Mesodermal cell (in vitro differentiated cells): ENCODE measurements around the gene MIDN.

Source experiments
- H3K27ac ChIP-seq: 2 replicates; pipeline ENCODE4 v1.7.0; 2013; ENCODE audit warnings: mild to moderate bottlenecking, low read depth, low read length, moderate library complexity; ENCODE audit not compliant: severe bottlenecking
- H3K36me3 ChIP-seq: 2 replicates; pipeline ENCODE4 v1.7.1; 2013; ENCODE audit warnings: mild to moderate bottlenecking, low read length, moderate library complexity; ENCODE audit not compliant: control insufficient read depth, insufficient read depth
- H3K4me1 ChIP-seq: one replicate; pipeline ENCODE4 v1.7.1; 2013; ENCODE audit warnings: mild to moderate bottlenecking, low read length; ENCODE audit not compliant: insufficient read depth, control insufficient read depth, poor library complexity, severe bottlenecking
- H3K4me3 ChIP-seq: 2 replicates; pipeline ENCODE4 v1.7.0; 2013; ENCODE audit warnings: low read length, control low read depth, mild to moderate bottlenecking; ENCODE audit not compliant: insufficient read depth, poor library complexity, severe bottlenecking; ENCODE audit errors: extremely low read depth
- H3K9me3 ChIP-seq: 2 replicates; pipeline ENCODE4 v1.7.1; 2013; ENCODE audit warnings: mild to moderate bottlenecking, low read length, moderate library complexity; ENCODE audit not compliant: control insufficient read depth
- WGBS, 2 experiments: methylation state at CpG; one replicate each; pipeline ENCODE4 v1.1.5; 2013; ENCODE audit warnings: missing lambda C conversion rate in 2 of 2; ENCODE audit not compliant: insufficient coverage in 2 of 2; 5-methylcytosine and 5-hydroxymethylcytosine counted together

The MIDN gene

DNA sequence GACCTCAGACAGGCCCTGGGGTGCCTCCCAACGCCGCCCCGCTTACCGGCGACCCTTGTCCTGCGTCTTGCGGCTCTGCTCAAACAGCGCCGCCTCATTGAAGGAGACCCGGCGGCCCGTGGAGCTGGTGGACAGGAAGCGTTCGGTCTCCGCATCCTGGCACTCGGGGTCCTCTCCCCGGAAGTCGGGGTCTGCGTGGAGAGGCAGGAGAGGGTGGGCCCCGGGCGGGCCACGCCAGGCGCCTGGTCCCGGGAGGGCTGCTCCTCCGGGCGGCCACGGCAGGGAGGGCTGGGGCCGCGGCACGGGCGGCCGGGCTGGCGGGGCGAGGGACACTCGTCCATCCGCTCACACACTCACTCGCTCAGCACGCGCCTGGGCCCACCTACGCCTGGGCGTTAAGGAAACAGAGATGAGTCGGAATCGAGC, 13.4 kb upstream of the MIDN start:
- WGBS, 2 experiments: 93 to 95% methylated on average over 34 to 43 of the region's 43 CpGs
- H3K9me3 ChIP-seq: no peaks in the 10 kb centered on the region
- no peak overlapping the region for H3K4me3 ChIP-seq
- peaks cover 35% of the 10 kb centered on the region for H3K36me3 ChIP-seq
- H3K27ac ChIP-seq: no peak overlapping the region
- peaks cover 17% of the 10 kb centered on the region for H3K4me1 ChIP-seq

DNA sequence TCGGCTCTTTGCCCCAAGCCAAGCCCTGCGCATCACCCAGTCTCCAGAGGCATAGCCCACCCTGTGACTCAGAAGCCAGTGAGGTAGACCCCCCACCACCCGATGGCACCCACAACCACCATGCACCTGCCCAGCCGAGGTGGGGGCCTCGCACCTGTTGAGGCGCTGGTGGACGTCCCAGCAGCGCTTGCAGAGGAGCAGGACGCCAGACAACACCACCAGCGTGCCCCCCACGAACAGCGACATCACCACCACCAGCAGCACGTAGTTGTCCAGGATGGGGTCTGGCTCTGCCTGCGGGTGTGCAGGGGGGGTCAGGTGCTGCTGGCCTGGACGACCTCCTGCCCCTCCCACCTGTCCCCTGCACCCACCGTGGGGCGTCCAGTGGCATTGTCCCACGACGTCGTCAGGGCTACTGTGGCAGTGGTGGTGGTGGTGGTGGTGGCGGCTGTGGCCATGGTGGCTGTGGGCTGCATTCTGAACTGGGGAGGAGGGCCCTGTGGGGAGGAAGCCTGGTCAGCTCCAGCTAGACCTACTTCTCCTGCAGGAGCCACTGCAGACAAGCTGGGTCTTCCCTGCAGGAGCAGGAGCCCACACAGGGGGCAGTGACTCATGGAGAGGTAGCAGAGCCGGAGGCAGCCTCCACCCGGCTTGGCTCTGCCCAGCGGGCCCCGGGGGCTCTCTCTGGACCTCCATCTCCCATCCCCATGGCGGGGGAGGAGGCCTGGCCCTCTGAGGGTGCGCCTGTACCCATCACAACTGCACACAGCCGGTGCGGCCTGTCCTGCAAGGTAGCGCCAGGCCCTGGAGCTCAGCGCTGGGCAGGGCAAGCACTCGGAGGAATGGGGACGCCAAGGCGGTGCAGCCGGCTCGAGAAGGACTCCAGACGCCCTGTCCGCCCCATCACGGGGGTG, 12.5 kb upstream of the MIDN start:
- H3K9me3 ChIP-seq: no peaks in the 10 kb centered on the region
- 81 to 91% methylated on average over 22 to 27 of the region's 39 CpGs for WGBS, 2 experiments
- no peak overlapping the region for H3K27ac ChIP-seq
- peaks cover 17% of the 10 kb centered on the region for H3K4me1 ChIP-seq
- H3K36me3 ChIP-seq: peaks cover 31% of the 10 kb centered on the region
- H3K4me3 ChIP-seq: peak overlapping the region; percentile 72

DNA sequence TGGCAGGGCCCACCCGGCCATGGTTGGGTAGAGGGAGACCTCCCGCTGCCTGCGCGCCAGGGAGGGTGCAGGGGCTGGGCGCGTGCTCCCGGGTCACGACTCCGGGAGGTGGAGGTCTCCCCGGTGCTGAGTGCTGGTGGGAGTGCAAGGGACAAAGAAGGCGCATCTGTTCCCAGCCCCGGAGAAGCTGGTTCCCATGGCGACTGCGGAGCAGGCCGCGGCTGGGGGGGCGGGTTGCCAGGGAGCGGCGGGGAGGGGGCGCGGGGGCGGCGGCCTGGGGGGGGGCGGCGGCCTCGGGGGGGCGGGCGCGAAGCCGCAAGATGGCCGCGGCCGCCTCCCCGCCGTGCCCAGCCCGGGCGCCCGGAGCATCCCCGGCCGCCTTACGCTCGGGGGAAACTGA, 11.8 kb upstream of the MIDN start:
- Histone ChIP-seq H3K27ac (no peak overlapping the region), H3K4me3 (peak overlapping the region; percentile 72), H3K9me3 (no peaks in the 10 kb centered on the region), H3K4me1 (peaks cover 17% of the 10 kb centered on the region), H3K36me3 (peaks cover 29% of the 10 kb centered on the region)
- WGBS, 2 experiments: 4 to 15% methylated on average over 13 to 26 of the region's 42 CpGs

DNA sequence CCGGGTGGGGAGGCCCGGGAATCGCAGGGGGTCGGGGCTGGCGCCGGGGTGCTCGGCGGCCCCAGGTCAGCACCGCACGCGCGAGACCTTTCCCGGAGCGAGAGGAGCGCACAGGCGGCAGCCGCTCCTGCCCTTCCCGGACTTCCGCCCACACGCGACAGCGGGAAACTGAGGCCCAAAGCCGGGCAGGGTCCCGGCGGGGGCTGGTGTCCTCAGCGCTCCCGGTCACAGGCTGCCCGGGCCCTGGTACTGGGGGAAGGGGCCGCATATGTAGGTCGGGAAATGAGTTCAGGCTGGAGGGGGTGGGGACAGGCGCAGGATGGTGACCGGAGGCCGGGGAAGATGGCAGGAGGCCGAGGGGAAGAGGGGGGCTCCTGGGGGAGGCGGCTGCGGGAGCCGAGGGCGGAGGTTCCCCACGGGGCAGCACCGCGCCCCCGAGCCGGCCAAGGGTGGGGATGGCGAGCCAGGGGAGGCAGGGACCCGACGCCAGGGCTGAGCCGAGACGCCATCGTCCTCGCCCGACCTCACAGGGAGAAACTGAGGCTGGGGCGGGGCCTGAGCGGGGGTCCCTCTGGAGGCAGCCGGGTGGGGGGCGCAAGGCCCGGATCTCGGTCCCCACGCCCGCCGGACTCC, 11.2 kb upstream of the MIDN start:
- Histone ChIP-seq H3K36me3 (peaks cover 24% of the 10 kb centered on the region), H3K9me3 (no peaks in the 10 kb centered on the region), H3K27ac (no peak overlapping the region), H3K4me3 (peak overlapping the region; percentile 72), H3K4me1 (peaks cover 14% of the 10 kb centered on the region)
- WGBS, 2 experiments: 0 to 1% methylated on average over 52 to 56 of the region's 60 CpGs

DNA sequence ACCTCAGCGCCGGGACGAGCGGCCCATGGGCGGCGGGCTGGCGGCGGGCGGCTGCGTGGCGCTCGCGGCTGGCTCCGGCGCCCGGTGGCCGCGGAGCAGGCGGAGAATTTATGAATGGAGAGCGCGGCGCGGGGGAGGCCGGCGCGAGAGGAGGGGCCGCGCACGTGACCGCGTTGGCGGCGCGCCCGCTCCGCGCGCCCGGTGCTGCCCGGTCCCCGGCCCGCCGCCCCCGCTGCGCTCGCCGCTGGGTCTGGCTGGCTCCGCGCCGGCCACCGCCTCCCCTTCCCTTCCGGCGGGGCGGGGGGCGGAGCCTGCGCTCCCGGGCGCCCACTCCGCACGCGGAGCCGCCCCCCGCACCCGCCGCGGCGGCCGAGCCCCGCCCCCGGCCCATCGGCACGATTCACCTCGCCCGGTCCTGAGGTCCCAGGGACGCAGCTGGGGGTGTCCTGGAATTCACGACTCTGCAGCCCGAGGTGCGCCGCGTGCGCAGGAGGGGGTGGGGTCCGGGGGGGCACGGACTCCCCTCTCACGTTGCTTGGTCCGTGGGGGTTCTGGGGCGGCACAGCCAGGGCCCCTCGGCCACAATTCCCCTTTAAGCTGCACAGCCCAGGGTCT, 10.5 kb upstream of the MIDN start, which contains the start of gene CBARP:
CBARP (minus strand) TSS at position 252 of the 615 bp plus-strand sequence. CDS start 1,905 bp downstream, outside the sequence.
- H3K4me3 ChIP-seq: peak within 1 kb of the TSS; percentile 72
- H3K27ac ChIP-seq: no peak within 1 kb of the TSS
- WGBS, 2 experiments: 1% methylated on average over 62 to 77 of the region's 87 CpGs
- peaks cover 22% of the 10 kb centered on the region for H3K36me3 ChIP-seq
- H3K4me1 ChIP-seq: peaks cover 12% of the 10 kb centered on the region
- no peaks in the 10 kb centered on the region for H3K9me3 ChIP-seq

DNA sequence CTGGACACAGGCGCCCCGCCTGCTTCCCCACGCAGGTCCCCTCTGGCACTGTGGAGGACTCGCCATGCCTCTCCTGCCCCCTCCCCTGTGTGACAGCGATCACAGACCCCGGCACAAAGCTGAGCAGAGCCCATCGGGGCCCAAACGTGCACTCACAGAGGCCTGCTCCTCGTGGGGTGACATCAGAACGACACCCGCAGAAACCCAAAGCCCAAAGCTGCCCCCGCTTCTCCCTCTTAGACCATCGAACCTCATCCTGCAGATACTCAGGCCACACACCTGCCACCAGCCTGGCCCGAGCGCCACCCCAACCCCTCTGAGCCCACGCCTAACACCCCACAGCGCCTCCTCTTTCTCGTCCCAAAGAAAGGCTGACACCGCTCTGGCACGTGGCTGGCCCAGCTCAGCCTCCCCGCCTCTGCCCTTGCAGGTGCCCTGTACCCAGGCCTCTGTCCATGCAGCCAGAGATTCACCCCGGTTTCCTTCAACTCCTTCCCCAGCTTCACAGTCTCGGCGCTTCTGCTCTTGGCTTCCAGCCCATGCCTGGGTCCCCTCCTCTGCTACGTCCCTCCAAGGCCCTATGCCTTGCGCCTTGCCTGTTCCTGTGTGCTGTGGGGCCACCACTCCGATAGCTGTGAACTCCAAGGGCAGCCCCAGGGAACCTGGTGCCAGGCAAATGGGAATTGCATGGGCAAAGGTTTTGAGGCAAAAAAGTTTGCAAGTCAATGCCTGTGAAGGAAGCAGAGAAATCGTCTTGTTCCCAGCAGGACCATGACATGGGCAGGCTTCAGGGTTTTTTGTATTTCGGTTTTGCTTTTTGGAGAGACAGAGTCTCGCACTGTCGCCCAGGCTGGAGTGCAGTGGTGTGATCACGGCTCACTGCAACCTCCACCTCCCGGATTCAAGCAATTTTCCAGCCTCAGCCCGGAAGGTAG, 9.7 kb upstream of the MIDN start:
- H3K9me3 ChIP-seq: no peaks in the 10 kb centered on the region
- H3K27ac ChIP-seq: no peak overlapping the region
- peak overlapping the region; percentile 33 for H3K4me3 ChIP-seq
- H3K4me1 ChIP-seq: peaks cover 12% of the 10 kb centered on the region
- WGBS, 2 experiments: 78 to 81% methylated on average over 28 to 32 of the region's 34 CpGs
- H3K36me3 ChIP-seq: peaks cover 18% of the 10 kb centered on the region

DNA sequence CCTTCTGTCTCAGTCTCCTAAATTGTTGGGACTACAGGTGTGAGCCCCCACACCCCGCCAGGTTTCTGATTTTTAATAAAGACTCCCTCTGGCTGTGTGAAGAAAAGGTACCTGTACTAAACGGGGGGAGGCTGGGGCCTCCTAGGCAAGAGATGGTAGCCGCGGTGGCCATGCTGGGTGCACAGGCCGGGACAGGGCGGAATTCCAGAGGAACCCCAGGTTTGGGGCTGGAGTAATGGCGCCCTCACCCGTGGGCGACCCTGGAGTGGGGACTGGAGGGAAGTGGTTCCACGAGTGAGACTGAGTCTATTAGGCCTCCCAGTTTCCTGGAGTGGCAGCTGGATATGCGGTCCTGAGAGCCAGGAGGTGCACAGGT, 9.0 kb upstream of the MIDN start:
- Histone ChIP-seq H3K9me3 (no peaks in the 10 kb centered on the region), H3K36me3 (peaks cover 13% of the 10 kb centered on the region), H3K4me1 (peaks cover 12% of the 10 kb centered on the region), H3K4me3 (no peak overlapping the region), H3K27ac (no peak overlapping the region)
- WGBS, 2 experiments: 90 to 94% methylated on average over 10 to 11 of the region's 11 CpGs

DNA sequence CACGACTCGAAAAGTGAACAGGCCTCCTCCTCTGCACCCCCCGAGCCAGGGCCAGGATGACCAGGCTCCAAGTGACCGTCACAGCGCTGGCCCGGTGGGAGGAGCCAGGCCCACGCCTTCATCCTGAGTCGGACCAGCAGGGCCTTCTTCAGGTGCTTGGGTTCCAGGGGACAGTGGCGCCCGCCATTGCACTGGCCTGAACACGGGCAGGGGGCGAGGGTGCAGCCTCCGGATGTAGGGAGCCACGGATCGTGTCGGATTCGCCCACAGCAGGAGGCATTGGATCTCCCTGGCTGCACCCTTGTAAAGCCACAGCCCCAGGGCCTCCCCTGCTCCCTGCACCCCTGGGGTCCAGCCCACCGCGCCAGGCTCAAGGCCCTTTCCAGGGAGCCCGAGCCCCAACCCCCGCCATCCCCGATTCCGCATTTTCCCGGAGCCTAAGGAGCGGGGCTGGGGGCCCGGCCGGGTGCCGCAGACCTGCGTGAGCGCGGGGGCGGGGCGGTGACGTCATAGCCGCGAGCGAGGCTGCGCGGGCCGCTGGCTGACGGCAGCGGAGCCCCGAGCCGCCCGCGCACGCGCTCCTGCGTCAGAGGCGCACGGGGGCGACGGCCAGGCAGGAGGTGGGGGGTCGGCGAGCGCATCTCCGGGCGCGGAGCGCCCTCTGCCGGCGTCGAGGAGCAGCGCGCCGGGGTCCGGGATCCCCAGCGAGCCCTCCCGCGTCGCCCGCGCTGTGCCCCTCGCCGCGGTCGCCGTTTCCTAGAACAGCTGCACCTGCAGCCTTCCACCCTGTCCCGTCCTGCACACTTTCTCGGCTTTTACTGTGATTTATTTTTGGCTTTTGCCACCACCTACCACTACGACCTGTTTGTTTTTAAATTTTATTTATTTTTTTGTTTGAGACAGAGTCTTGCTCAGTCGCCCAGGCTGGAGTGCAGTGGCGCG, 8.3 kb upstream of the MIDN start:
- Histone ChIP-seq H3K4me3 (peak overlapping the region; percentile 23), H3K27ac (peak overlapping the region; percentile 45), H3K36me3 (peaks cover 11% of the 10 kb centered on the region), H3K9me3 (no peaks in the 10 kb centered on the region), H3K4me1 (peaks cover 17% of the 10 kb centered on the region)
- 14 to 15% methylated on average over 66 to 68 of the region's 84 CpGs for WGBS, 2 experiments

DNA sequence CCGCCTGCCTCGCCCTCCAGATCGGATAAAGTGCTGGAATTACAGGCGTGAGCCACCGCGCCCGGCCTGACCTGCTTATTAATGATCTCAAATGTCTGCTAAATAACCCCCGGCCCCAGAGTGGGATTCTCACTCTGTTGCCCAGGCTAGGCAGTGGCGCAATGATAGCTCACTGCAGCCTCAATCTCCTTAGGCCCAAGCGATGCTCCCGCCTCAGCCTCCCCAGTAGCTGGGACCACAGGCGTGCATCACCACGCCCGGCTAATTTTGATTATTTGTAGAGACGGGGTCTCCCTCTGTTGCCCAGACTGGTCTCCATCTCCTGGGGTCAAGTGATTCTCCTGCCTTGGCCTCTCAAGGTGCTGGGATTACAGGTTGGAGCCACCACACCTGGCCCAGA, 7.5 kb upstream of the MIDN start:
- 81 to 90% methylated on average over 15 of the region's 15 CpGs for WGBS, 2 experiments
- no peak overlapping the region for H3K27ac ChIP-seq
- no peaks in the 10 kb centered on the region for H3K9me3 ChIP-seq
- peak overlapping the region; percentile 85 for H3K4me3 ChIP-seq
- peaks cover 6% of the 10 kb centered on the region for H3K36me3 ChIP-seq
- peaks cover 17% of the 10 kb centered on the region for H3K4me1 ChIP-seq
